SH-SY5Y (cell line): ENCODE data around the gene TENM4.

Experiments used
- GATA2 ChIP-seq: IDR thresholded peaks from 2 replicates; pipeline ENCODE4 v1.6.1; 2011; ENCODE audit warnings: mild to moderate bottlenecking, low read depth, low read length
- GATA3 ChIP-seq: IDR thresholded peaks from 2 replicates; pipeline ENCODE4 v1.6.1; 2011; ENCODE audit warnings: low read depth, mild to moderate bottlenecking, low read length, moderate library complexity

DNA sequence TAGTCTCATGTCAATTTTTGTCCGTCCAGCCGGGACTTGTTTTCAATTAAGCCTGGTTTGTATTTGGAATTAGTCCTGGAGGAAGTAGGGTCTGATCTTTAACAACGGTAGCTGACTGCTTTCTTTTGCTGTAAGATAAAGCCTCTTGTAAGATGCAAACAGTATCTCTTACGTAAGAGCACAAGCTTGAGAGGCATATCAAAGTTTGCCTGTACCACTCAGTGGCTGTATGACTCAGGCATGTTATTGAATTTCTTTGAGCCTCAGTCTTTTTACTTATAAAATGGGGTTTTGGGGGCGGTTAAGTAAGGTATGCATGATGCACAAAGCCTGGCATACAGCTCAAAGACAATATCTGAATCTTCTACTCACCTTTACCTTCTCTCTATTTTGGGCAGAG is 667.8 kb downstream of the TENM4 start:
- TF ChIP-seq GATA2 (no peak), GATA3 (no peak)
